ENCODE data around the gene ZXDC.

DNA sequence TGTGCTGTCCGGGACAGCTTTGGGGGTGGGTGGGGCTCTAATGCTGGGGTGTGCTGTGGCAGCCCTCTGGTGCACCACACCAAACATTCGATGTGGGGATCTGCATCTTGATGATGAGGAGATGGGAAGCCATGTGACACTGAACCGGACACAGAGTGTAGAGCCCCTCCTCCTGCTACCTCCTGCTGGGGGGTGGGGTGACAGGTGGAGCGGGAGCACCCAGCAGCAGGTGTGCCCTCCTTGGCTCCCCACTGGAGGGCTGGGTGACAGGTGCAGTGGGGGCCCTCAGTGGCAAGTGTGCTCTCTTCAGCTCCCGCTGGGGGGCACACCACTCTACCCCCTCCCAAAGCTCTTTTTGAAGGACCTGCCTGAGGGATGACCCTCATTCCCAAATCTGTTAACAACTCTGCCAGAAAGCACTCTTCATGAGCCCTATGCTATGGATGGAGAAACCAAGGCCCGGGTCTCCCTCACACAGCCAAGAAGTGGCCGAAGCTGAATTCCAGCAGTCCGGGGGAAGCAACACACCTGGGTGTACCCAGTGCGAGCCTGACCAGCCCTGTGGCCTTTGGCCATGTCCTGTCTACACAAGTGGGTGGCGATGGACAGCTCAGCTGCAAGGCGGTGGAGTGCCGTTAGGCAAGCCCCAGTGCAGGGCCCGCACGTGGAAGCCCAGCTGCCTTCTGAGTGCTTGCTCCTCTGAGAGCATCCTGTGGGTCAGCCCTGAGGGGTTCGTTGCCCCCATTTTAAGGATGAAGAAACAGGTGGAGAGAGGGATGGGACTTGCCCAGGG lies 42.5 kb upstream of the ZXDC start:
- TF ChIP-seq EZH2phosphoT487 (IDR thresholded peaks at IDR 0.05; ENCODE audit: insufficient read depth, low read depth) (no peak), EZH2 (IDR thresholded peaks at IDR 0.05; ENCODE audit: insufficient read depth, poor library complexity, severe bottlenecking) (no peak)
